Erythroblast (primary cell): ENCODE results near the gene FIBCD1.
"Not testable (repeated sequence)": the region's sequence is repeated elsewhere in the genome, so short reads cannot be mapped to it uniquely, and the experiment has no call there.

Experiments used
- DNase-seq, 2 experiments: peaks; one replicate each; lab custom pipeline; 2025; lab: John Stamatoyannopoulos, UW
- GATA1 ChIP-seq: IDR thresholded peaks from 2 replicates; pipeline ENCODE4 v1.6.1; 2011; ENCODE audit warnings: low read depth, mild to moderate bottlenecking, control low read depth, low read length, moderate library complexity
- POLR2A ChIP-seq: IDR thresholded peaks from 2 replicates; pipeline ENCODE4 v1.6.1; 2011; ENCODE audit warnings: mild to moderate bottlenecking, low read length

FIBCD1 gene

DNA sequence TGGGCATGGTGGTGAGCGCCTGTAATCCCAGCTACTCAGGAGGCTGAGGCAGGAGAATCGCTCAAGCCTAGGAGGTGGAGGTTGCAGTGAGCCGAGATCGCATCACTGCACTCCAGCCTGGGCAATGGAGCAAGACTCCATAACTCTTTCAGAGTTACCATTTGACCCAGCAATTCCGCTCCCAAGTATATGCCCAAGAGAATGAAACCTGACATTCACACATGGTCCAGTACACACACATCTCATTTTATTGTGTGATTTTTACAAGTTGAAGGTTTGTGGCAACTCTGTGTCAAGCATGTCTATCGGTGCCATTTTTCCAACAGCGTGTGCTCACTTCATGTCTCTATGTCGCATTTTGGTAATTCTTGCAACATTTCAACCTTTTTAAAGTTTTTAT lies 24.9 kb upstream of the FIBCD1 start:
- TF ChIP-seq GATA1: no peak
- TF ChIP-seq POLR2A: no peak
- DNase-seq: no peak

DNA sequence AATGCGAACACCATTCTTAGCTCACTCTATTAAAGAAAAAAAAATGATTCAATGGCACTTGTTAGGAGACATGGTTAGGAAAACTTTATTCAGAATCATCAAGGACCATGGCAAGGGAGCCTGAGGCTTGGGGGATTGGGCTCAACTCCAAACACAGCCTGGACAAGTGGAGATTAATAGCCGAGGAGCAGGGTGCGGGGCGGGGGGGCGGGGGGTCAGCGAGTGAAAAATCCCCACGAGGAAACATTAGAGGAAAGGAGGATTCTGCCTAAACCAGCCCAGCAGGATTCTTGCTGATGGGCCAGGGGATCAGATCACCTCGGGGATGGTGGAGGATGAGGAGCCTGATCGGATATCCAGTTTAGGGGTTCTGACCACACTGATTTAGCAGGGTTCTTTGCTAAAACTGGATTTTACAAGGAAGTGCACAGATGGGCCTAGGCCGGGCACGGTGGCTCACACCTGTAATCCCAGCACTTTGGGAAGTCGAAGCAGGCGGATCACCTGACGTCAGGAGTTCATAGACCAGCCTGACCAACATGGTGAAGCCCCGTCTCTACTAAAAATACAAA lies 24.4 kb upstream of the FIBCD1 start:
- DNase-seq: no peak
- TF ChIP-seq GATA1 (no peak), POLR2A (no peak)

DNA sequence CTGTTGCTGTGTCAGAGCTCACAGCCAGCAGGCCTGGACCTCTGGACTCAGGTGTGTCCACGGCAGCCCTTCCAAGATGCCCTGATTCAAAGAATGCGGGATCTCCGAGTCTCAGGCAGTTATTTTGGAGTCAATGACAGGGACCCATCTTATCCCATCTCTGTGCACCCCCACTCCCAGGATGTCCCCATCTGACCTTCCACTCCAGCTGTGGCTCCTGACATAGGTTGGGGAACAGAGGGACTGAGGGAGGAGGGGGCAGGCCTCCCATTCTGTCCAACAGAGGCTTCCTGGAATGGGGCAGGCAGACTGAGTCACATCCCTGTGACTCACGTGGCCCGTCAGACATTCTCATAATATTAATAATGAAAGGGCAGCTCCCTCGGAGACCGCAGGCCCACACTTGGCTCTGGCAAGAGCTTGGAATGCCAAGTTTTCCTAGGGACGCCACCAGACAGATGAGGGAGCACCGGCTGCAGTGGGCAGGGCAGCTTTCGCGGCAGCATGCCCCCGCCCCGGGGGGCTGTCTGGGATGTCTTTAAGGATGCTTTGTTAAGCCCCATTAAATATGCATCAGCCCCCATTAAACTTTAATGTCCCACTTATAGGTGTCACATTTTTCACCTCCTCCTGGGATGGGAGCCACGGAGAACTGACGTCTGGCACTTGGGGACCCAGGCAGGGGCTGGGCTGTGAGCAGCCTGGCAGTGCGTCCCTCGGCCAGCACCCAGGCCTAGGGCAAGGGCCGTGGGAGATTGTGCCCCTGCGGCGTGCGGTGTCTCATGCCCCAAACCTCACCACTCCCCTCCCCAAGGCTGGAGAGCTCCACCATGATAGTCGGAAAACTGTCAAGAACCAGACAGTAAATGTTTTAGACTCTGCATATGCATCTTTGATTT lies 23.6 kb upstream of the FIBCD1 start:
- TF ChIP-seq POLR2A (no peak), GATA1 (no peak)
- DNase-seq: no peak

DNA sequence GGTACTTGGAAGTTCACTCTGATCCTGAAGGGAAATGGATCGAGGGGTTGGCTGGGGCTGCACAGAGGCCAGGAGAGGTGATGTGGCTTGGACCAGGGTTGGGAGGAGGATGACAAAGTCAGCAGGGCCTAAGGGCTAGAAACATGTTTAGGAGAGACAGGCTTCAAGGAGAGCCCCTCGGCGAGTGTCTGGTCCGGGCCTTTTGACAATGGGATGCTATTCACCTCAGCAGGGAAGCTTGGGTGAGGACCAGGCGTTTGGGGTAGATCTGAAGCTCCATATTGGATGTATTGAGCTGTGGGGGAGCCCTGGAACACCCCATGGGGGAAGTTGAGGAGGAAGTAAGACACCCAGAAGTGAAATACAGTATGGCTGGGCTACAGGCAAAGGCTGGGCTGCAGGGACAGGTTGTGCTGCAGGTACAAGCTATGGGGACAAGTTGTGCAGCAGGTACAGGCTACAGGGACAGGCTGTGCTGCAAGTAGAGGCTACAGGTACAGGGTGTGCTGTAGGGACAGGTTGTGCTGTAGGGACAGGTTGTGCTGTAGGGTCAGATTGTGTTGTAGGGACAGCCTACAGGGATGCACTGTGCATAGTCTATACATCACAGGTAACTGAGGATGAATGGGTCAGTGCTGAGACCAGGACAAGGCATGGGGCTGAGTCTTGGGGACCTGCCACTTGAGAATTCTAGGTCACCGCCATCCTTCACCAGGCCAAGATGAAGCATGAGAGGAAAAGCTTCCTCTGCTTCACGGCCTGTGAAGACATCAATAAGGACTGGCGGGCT lies 22.7 kb upstream of the FIBCD1 start:
- DNase-seq: no peak
- TF ChIP-seq GATA1: no peak
- no peak for TF ChIP-seq POLR2A

DNA sequence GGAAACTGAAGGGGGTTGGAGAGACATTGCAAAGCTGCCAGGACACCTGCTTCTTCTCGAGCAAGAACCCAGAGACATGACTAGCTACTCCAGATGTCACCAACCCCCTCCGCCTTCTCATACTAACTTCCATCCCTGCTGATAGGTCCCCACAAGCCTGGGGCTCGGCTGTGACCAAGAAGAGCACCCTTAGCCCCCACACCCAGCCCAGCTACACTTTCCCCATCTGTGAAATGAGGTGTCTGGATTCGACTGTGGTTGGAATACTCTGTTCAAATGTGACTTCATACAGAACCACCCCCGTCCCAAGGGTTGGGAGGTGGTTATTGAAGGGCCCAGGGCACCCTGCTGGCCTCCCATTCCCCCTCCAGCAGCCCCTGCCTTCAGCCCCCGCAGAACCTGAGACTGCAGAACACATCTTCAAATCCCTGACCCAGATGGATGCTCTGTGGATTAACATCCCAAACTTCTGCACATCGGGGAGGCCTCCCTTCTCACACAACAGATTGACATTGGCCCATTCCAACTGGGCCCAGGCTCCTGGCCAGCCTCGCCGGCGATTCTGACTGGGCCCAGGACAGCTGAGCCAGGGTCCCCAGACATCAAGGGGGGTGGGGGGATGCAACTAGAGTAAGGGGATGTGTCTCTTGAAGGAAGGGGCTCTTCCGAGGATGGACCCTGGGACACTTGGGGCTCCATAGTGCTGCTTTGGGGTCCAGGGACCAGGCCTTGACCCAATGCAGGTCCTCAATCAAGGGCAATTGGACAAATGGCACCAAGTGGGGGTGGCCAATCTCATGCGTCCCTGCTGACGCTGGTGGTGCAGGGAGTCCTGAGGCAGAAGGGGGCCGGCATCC lies 21.7 kb upstream of the FIBCD1 start:
- DNase-seq: no peak

DNA sequence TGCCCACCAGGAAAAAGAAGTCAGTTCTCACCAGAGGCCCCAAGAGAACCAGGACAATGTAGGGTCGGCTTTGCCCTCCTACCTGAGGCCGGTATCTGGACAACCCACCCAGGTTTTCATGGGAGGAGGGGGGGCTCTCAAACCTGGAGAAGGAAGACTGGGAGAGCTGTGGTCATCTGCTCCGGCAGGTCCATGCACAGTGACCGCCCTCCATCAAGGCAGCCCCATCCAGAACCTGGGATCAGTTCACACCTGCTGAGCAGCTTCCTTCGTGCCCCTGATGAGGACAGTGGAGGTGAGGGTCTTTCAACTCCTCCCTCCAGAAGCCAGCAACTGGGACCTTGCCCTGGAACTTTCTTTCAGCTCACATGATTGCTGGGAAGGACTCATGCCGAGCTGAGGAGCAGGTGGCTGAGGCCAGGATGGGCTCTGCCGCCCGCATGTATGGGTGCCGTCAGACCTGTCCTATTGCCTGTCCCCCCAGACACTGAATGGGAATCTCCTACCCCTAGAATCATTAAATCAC lies 20.8 kb upstream of the FIBCD1 start:
- no peak for DNase-seq
- TF ChIP-seq GATA1 (no peak), POLR2A (no peak)

More for the DNA sequence above, 21.7 kb upstream of the FIBCD1 start:
- TF ChIP-seq POLR2A (no peak), GATA1 (no peak)

DNA sequence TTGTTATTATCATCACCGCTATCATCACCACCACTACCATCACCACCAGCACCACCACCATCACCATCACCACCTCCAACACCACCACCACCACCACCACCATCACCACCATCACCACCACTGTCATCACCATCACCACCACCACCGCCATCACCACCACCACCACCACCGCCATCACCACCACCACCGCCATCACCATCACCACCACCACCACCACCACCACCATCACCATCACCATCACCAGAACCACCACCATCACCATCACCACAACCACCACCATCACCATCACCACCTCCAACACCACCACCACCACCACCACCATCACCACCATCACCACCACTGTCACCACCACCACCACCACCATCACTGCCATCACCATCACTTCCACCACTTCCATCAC lies 19.5 kb upstream of the FIBCD1 start:
- DNase-seq: not testable (repeated sequence)

DNA sequence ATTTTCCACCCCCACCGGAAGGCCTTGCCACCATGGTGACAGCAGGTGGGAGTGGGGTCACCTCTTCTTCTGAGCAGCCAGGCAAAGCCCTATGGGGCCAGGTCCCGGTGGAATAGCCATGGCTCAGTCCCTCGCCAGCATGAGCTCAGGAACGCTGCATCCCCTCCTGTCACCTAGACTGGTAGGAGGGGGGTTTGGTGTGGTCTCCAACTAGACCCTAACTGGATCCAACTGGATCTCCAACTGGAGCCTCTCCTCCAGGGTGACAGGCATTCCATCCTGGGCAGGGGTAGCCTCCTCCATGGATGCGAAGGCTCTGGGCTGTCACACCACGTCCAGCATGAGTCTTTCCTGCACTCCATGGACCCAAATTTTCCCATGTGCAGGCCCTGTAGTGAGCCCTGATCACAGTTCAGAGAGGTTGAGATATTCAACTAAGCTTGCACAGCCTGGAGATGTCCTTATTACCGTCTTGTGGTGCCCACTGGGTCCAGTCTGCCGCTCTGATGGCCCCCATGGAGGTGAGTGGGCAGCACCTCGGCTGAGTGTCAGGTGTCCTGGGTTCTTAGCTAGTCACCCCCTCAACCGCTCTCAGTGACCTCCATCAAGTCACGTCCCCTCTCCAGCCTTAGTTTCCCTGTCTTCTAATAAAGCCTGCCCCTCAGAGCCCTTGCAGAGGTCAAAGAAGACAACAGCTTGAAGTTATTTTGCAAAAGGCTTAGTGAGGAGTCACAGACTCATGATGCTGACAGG lies 18.6 kb upstream of the FIBCD1 start:
- TF ChIP-seq POLR2A: no peak
- TF ChIP-seq GATA1: no peak
- no peak for DNase-seq

DNA sequence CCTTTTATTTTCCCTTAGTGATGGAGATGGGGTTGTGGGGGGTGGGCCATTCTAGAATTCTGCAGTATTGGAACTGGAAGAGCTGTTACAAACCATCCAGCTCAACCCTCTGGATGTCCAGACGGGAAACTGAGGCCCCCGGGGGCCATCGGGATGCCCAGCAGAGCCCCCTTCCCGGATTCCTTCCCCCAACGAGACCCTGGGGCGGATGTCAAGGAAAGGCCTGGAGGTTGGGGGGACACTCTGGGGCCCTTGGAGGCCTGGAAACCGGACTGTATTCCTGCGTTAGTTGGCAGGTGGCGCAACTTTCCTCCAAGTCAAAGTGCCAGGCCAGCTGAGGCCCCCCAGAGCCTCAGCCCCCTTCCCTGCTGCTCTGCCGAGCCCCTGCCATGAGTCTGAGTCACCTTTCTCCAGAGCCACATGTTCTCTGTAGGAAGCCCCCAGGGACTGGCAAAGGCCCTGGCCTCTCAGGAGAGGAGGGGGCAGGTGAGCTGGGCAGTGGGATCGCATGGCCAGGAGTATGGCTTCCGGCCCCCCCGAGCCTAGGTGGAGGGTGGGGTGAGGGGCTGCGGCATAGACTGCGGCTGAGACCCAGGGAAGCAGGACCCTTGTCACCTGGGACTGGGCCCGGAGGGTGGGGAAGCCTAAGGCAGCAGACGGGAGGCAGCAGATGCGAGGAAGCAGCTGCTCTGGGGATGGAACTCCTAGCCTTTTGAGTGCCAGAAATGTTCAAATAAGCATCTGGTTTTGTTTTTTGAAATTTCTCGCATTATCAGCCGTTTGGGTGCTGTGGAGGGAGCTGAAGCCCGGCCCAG lies 17.8 kb upstream of the FIBCD1 start:
- TF ChIP-seq POLR2A (no peak), GATA1 (no peak)

DNA sequence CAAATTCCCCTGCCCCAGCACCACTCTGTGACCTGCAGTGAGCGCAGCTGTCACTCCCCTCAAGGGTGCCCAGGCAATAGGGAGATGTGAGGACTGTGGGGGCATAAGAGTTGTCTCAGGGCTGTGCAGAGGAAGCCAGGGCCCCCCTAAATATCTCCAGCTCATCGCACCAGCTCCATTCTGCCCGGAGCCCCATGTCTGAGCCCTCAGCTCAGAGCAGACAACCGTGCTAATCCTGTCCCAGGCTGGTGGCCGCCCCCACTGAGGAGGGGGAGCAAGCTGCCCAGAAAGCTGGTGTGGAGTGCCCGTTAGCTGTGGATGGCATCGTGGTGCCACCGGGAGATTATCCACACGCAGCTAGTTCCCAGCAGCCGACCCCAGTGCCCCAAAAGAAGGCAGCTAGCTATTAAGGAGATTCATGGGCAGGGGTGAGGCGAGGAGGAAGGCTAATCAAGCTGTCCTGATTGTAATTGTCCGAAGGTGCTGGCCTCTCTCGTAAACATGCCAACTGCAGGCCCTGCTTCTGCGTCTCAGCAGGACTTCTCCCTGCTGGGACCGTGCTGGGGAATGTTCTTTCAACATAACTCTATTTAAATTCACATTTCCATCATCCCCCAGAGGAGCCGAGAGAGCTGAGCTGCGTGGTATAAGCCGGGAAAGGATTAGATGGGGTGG lies 17.0 kb upstream of the FIBCD1 start:
- no peak for TF ChIP-seq POLR2A
- TF ChIP-seq GATA1: no peak
- no peak for DNase-seq

More for the DNA sequence above, 17.8 kb upstream of the FIBCD1 start:
- DNase-seq: no peak

DNA sequence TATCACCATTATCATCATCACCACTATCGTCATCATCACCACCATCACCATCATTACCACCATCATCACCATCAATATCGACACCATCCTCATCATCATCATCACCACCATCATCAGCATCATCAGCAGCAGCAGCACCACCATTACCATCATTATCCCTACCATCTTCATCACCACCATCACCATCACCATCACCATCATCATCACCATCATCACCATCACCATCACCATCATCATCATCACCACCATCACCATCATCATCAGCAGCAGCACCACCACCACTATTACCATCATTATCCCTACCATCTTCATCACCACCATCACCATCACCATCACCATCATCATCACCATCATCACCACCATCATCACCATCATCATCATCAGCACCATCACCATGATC lies 15.9 kb upstream of the FIBCD1 start:
- not testable (repeated sequence) for DNase-seq
